GM21825 (cell line): ENCODE data around the gene PNKP.
"Not testable (repeated sequence)": the region's sequence is repeated elsewhere in the genome, so short reads cannot be mapped to it uniquely, and the experiment has no call there.

Experiments used
- ATAC-seq: cut with Tn5 transposase; IDR thresholded peaks from one replicate; pipeline ENCODE4 v1.9.1; 2021; ENCODE audit warnings: mild to moderate bottlenecking, moderate library complexity; ENCODE audit not compliant: unreplicated experiment

PNKP gene

DNA sequence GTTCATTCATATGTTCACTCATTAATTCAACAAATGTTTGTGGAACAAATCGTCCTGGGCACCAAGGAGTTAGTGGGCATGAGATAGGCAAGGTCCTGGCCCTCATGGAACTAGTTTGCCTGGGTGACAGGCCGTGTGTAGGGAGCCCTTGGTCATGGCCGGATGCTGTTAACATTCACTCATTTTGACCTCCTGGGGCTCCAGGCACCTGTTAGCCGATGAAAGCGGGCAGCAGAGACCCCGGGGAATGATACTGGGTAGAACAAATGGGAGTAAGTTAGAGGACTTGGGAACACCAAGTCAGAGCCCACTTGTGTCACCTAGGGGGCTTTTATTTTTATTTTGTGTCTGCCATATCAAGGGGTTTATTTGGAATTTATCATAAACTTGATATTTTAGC lies 42.7 kb downstream of the PNKP start:
- no peak for ATAC-seq

DNA sequence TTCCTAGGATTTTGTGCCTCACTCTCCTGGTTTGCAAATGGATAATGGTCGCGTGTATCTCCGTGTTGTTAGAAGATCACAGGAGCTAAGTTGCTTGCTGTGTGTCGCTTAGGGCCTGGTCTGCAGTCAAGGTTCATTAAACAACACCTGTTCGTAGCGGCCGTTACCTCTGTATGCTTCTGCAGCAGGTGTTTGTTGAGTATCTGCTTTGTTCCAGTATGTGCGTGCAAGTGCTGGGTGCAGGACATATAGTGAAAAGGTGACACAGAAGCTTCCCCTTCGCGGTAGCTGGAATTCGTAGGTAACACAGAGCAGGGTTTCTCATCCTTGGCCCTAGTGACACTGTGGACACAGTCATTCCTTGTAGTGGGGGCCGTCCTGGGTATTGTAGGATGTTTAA lies 43.9 kb downstream of the PNKP start:
- no peak for ATAC-seq

DNA sequence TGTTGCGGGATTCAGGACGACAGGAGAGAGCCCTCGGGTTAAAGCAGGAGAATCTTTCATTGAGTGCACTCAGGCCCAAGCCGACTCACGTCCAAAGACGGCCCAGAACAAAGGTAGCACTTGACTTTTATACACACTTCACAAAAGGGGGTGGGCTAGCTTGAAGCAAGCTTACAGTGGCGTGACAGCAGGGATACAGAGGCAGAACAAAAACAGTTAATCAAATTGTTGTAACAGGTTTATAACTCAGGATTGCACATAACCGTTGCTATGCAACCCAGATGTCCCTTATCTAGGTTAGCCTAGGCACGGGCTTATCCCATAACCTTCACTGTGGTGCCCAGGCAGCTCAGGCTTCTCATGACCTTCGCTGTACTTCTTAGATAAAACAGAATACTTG lies 47.3 kb downstream of the PNKP start:
- ATAC-seq = no peak

DNA sequence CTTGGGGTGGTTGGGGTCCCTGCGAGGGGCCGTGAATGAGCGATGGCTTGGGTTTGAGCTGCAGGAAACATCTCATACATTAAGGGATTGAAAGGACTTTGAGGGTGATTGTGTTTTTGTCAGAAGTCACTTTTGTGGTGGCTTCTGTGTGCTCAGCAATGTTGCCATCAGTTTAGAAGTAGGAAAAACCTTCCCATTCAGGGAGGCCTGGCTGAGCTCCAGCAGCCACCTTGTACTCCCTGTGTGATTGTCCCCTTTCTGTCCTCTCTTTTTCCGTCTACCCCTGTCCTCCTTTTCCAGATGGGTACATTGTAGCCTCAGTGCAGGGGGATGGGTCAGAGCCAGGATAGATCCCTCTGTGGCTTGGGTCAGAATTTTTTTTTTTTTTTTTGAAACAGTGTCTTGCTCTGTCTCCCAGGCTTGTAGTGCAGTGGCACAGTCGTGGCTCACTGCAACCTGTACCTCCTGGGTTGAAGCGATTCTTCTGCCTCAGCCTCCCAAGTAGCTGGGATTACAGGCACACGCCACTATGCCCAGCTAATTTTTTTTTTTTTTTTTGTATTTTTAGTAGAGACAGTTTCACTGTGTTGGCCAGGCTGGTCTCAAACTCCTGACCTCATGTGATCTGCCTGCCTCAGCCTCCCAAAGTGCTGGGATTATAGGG lies 47.8 kb downstream of the PNKP start:
- ATAC-seq = not testable (repeated sequence)

DNA sequence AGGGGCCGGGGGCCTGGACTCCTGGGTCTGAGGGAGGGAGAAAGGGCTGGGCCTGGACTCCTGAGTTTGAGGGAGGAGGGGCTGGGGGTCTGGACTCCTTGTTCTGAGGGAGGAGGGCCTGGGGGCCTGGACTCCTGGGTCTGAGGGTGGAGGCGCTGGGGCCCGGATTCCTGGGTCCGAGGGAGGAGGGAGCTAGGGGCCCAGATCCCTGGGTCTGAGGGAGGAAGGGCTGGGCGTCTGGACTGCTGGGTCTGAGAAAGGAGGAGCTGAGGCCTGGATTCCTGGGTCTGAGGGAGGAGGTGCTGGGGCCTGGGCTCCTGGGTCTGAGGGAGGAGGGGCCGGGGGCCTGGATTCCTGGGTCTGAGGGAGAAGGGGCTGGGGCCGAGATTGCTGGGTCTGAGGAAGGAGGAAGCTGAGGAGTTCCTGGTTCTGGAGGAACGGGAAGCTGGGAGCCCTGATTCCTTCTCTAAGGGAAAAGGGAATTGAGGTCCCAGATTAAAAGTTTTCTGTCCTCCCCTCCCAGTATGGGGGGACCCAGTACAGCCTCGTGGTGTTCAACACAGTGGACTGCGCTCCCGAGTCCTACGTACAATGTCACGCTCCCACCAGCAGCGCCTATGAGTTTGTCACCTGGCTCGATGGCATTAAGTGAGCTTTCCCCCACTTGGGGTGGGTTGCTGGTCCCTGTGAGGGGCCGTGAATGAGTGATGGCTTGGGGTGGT lies 48.6 kb downstream of the PNKP start:
- no peak for ATAC-seq

DNA sequence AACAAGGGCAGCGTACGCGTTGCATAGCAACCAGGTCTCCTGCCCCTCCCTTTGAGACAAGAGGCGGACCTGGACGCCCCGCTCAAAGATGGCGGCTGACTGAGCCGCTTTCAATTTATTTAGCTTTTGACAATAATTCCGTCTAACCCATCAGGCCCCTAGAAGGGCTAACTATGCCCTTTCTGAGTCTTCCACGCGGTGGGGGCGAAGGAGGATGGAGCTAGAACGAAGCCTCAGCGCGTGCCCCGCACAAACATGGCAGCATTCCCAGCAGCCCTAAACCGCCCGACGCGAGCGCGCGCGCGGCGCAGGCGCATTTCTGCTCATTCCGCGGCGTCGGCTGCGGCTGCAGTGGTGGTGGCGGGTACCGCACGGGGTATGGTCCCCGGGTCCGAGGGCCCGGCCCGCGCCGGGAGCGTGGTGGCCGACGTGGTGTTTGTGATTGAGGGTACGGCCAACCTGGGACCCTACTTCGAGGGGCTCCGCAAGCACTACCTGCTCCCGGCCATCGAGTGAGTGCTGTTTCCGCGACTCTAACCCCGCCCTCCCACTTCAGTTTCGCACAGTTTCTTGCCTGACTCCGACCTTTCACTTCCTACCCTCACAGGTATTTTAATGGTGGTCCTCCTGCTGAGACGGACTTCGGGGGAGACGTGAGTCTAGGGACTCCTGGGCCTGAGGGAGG lies 49.3 kb downstream of the PNKP start, which contains the start of gene MED25:
MED25 (plus strand) TSS at position 326 of the 685 bp plus-strand sequence; CDS start at position 379, 53 bp downstream.
- peak; percentile 74 for ATAC-seq

DNA sequence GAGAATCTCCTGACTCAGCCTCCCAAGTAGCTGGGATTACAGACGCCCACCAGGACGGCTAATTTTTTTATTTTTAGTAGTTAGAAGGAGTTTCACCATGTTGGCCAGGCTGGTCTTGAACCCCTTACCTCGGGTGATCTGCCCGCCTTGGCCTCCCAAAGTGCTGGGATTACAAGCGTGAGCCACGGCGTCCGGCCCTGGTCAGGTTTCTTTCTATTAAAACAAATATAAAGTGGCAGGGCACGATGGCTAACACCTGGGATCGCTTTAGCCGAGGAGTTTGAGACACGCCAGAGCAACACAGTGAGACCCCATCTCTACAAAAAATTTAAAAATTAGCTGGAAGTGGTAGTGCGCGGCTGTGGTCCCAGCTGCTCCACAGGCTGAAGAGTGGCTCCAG lies 50.8 kb downstream of the PNKP start:
- ATAC-seq = no peak

DNA sequence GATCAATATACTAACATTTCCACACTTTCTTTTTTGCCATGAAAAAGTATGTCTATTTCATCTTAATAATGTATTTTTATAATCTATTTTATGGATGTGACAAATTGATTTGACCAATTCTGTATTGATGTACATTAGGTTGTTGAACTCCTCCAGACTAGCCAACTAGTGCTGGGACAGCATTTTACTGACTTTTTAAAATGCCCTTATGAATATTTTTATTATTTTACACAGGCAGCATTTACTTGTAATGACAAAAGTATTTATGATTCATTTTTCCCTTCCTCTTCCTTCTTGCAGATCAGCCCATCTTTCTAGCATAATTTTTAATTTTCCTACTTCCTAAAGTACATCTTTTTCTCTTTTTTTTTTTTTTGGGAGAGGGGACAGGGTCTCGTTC lies 53.4 kb downstream of the PNKP start:
- no peak for ATAC-seq

DNA sequence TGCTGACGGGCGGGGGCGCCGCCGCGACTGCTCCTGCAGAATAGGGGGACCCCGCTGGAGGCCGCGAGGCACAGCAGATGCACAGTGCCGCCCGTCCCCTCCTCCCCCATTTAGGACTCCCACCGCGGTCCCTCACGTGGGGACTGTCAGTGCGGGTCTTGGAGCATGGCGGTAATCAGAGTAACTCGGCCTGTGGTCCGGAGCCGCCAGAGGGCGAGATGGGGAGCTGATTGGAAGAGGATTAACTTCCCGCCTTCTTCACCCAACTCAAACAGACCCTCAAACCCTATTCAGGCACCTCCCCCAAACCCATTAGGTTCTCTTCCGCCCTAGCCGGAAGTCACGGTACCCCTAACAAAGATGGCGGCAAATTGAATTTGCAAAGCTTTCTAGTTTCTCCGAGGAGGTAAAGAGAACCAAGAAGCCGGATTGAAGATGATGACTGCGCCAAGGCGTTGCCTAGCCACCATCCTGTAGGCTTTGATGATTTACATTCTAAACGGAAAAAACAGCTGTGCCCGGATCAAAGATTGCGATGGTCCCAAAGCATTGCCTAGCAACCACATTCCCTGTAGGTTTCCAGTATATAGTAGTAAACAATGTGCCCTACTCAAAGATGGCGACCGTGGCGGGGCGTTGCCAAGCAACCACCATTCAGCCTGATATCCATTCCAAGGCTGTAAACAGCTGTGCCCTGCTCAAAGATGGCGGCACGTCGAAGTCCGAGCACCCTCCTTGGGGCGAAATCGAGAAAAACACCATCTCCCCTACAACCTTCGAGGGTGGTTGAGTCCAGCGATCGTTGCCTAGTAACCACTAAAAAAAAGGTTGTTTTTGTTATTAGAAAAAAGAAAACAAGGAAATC lies 54.1 kb downstream of the PNKP start, which contains the start of gene FUZ:
FUZ (minus strand) TSS at position 296 of the 865 bp plus-strand sequence; CDS start at position 110, 186 bp downstream.
- ATAC-seq = peak; percentile 39

DNA sequence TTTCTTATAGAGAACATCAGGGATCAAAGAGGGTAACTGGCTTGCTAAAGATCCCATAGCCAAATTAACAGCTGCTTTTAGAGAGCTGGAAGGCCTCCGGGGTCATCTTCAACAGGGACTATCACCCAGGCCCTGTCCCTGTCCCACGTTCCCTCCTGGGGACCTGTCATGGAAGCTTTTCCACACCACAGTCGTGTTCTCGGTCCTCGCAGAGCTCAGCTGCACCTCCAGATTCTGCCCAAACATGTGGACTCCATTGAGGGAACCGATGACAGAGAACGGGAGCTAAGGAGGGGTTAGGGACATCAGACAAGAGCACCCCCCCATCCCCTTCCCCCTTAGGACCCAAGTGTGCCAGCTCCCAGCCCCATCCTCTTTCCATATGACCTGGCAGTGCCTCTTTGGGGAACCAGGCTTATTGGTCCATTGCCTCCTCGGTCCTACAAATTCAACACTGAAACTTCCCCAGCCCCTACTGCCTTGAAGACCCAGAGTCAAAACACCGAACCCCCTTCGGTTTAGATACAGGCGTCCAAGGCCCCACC lies 54.9 kb downstream of the PNKP start:
- ATAC-seq = no peak

DNA sequence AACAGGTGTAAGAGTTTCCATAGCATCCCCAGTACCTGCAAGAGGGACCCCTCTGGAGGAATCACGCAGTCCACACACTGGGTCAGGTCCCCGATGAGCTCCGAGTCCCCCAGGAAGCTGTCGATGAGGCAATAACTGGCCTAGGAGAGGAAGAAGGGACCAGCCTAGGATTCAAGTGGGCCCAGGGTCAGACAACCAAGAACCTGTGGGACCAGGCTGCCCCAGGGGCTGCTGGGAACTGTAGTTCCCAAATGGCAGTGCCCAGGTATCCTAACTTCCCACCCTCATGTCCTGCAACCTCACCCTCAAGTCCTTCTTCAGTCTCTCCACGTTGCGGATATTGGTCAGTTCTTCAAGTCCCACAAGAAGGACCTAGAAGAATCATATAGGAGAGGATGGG lies 56.0 kb downstream of the PNKP start:
- ATAC-seq = no peak
